CD4-positive, alpha-beta T cell (primary cell): Measurements from ENCODE around the gene NMD3. TPM values are rescaled to one million over a fixed set of nuclear protein-coding genes. Genes with fewer than 3 reads are reported as not detected.

Experiments used
- ATAC-seq: fragments of 200-7000 bp; cut with Tn5 transposase; one replicate; pipeline ENCODE4 v1.10.0; 2022; ENCODE audit warnings: mild to moderate bottlenecking; ENCODE audit not compliant: poor library complexity
- CTCF ChIA-PET: fragments of 350-600 bp; sonication (Branson Sonifier 250); formaldehyde crosslinking; loops from one replicate; lab custom pipeline; 2021; ENCODE audit warnings: antibody characterized with exemption, inconsistent platforms; lab: Charles Lee
- POLR2A ChIA-PET: fragments of 350-600 bp; sonication (Branson Sonifier 250); formaldehyde crosslinking; loops from one replicate; lab custom pipeline; 2021; ENCODE audit warnings: antibody characterized with exemption, inconsistent platforms; lab: Charles Lee
- DNase-seq, 14 experiments: peaks; one replicate each; pipeline ENCODE4 v3.0.0-alpha.2; 2013 to 2020; ENCODE audit warnings: mixed read lengths in 2 of 14
- H3K27ac ChIP-seq, 2 donors: one replicate each; pipeline versions ENCODE4 v1.5.1 to v1.7.0; 2013; ENCODE audit warnings: low read length in 2 of 2, low read depth in 1 of 2, mild to moderate bottlenecking in 1 of 2
- H3K27me3 ChIP-seq, 2 experiments: 1 replicate in 1 of 2; 2 replicates in 1 of 2; pipeline versions ENCODE4 v1.6.1 to v1.7.0; 2013; ENCODE audit warnings: low read length in 2 of 2, control low read depth in 1 of 2, mild to moderate bottlenecking in 1 of 2, moderate library complexity in 1 of 2; ENCODE audit not compliant: insufficient read depth in 2 of 2, control insufficient read depth in 1 of 2
- H3K36me3 ChIP-seq: one replicate; pipeline ENCODE4 v1.6.1; 2013; ENCODE audit warnings: low read length, control low read depth; ENCODE audit not compliant: insufficient read depth
- H3K4me1 ChIP-seq: one replicate; pipeline ENCODE4 v1.6.1; 2013; ENCODE audit warnings: low read length, control low read depth; ENCODE audit not compliant: insufficient read depth
- H3K4me3 ChIP-seq: one replicate; pipeline ENCODE4 v1.5.1; 2013; ENCODE audit warnings: mild to moderate bottlenecking, low read length, moderate library complexity
- H3K9me3 ChIP-seq, 2 experiments: 1 replicate in 1 of 2; 2 replicates in 1 of 2; pipeline versions ENCODE4 v1.6.1 to v1.7.0; 2013; ENCODE audit warnings: low read length in 2 of 2, mild to moderate bottlenecking in 2 of 2, control low read depth in 1 of 2, moderate library complexity in 1 of 2; ENCODE audit not compliant: control insufficient read depth in 1 of 2, insufficient read depth in 1 of 2
- H3K27ac Mint-ChIP-seq: one replicate; pipeline ENCODE4 v1.8.0; 2020; ENCODE audit warnings: mixed read lengths
- H3K27me3 Mint-ChIP-seq: one replicate; pipeline ENCODE4 v1.8.0; 2021; ENCODE audit warnings: mixed read lengths
- H3K36me3 Mint-ChIP-seq: one replicate; pipeline ENCODE4 v1.8.0; 2021; ENCODE audit warnings: low read depth, mixed read lengths
- H3K4me1 Mint-ChIP-seq: one replicate; pipeline ENCODE4 v1.8.0; 2021; ENCODE audit warnings: low read depth, mixed read lengths
- H3K4me3 Mint-ChIP-seq: one replicate; pipeline ENCODE4 v1.8.0; 2020; ENCODE audit warnings: mild to moderate bottlenecking, mixed read lengths
- H3K9me3 Mint-ChIP-seq: one replicate; pipeline ENCODE4 v1.8.0; 2020; ENCODE audit warnings: mixed read lengths
- CTCF ChIP-seq: fragments of 200-600 bp; IDR thresholded peaks from one replicate; pipeline ENCODE4 v1.8.0; 2022; ENCODE audit warnings: antibody characterized with exemption, mild to moderate bottlenecking
- intact Hi-C, 2 experiments: fragments of 100-400 bp; cut with DNase I in 1 of 2; cut with micrococcal nuclease in 1 of 2; formaldehyde crosslinking; loops; one replicate each; pipeline versions ENCODE4 v1.15.1 to v1.9.0; 2023 to 2025; cut with DNase I, micrococcal nuclease
- total RNA-seq, 174 experiments: library from RNA in 2 of 174; stranded (reverse) in 2 of 174; gene quantifications; one replicate each; pipeline ENCODE4 v1.2.3 and lab custom pipeline; 2021 to 2026

The NMD3 gene
- total RNA-seq, 2 experiments from 2014 or later, result 58.4 to 60.1 TPM

- Mint-ChIP-seq H3K36me3 (peaks cover 15% of the 10 kb centered on the region), H3K9me3 (no peaks in the 10 kb centered on the region), H3K4me3 (no peak overlapping the region), H3K27ac (no peak overlapping the region), H3K27me3 (no peaks in the 10 kb centered on the region), H3K4me1 (no peaks in the 10 kb centered on the region)
- DNase-seq (no peak), ATAC-seq (no peak)
- ChIA-PET CTCF (no interaction called here), POLR2A (interaction anchor here (1.0 kb wide), 1 partner anchor 46 kb away, joined by 3 read pairs; no protein-coding TSS in a partner anchor)
- Histone ChIP-seq H3K27ac (no peak overlapping the region), H3K4me3 (no peak overlapping the region), H3K4me1 (no peaks in the 10 kb centered on the region), H3K9me3 (no peaks in the 10 kb centered on the region), H3K27me3 (no peaks in the 10 kb centered on the region), H3K36me3 (no peaks in the 10 kb centered on the region)
- intact Hi-C loops, result no loop called here
- TF ChIP-seq CTCF, result no peak
Measured at GRCh38 chr3:161268601-161269000, 47.5 kb downstream of the NMD3 start.

- CTCF ChIA-PET, result no interaction called here
- no peak overlapping the region for H3K4me3 ChIP-seq
- no peaks in the 10 kb centered on the region for H3K4me1 ChIP-seq
- ATAC-seq (no peak), DNase-seq (no peak)
- H3K27ac ChIP-seq, result no peak overlapping the region
- H3K9me3 ChIP-seq, result peaks cover 0 to 2% of the 10 kb centered on the region in 2 experiments
- Mint-ChIP-seq H3K36me3 (peaks cover 9% of the 10 kb centered on the region), H3K27ac (no peak overlapping the region), H3K9me3 (no peaks in the 10 kb centered on the region), H3K27me3 (no peaks in the 10 kb centered on the region), H3K4me3 (no peak overlapping the region), H3K4me1 (peaks cover 10% of the 10 kb centered on the region)
- intact Hi-C loops, result loop anchor here (10.0 kb wide), 2 partner anchors 176 to 566 kb away; no protein-coding TSS in a partner anchor
- no peaks in the 10 kb centered on the region for H3K36me3 ChIP-seq
- POLR2A ChIA-PET, result interaction anchor here (0.6 kb wide), 1 partner anchor 418 kb away, joined by 3 read pairs; no protein-coding TSS in a partner anchor
- no peak for TF ChIP-seq CTCF
- no peaks in the 10 kb centered on the region for H3K27me3 ChIP-seq
Measured at GRCh38 chr3:161270991-161271390, 49.9 kb downstream of the NMD3 start.

GRCh38 chr3:161271646-161272045 lies 50.5 kb downstream of the NMD3 start:
- H3K36me3 Mint-ChIP-seq, result peaks cover 9% of the 10 kb centered on the region
- POLR2A ChIA-PET, result no interaction called here
- no peak overlapping the region for H3K27ac Mint-ChIP-seq
- ATAC-seq (no peak), DNase-seq (no peak)
- CTCF ChIA-PET, result no interaction called here
- H3K9me3 Mint-ChIP-seq, result no peaks in the 10 kb centered on the region
- no peak for TF ChIP-seq CTCF
- H3K4me3 Mint-ChIP-seq, result no peak overlapping the region
- Histone ChIP-seq H3K27ac (no peak overlapping the region), H3K27me3 (no peaks in the 10 kb centered on the region), H3K36me3 (no peaks in the 10 kb centered on the region), H3K4me3 (no peak overlapping the region), H3K9me3 (peaks cover 2 to 5% of the 10 kb centered on the region in 2 experiments), H3K4me1 (no peaks in the 10 kb centered on the region)
- intact Hi-C loops, result loop anchor here (10.0 kb wide), 2 partner anchors 177 to 567 kb away; no protein-coding TSS in a partner anchor
- H3K27me3 Mint-ChIP-seq, result no peaks in the 10 kb centered on the region
- H3K4me1 Mint-ChIP-seq, result peaks cover 10% of the 10 kb centered on the region
